PC-3 (cell line): Measurements from ENCODE around the gene CLPTM1L.

ENCODE experiments used
- CTCF ChIP-seq: fragments of 300-600 bp; sonication (generic); conservative IDR thresholded peaks from 2 replicates; pipeline ENCODE4 v1.5.1; 2017; ENCODE audit warnings: antibody characterized with exemption, low read depth, mild to moderate bottlenecking, low read length
- EZH2 ChIP-seq: fragments of 300-600 bp; sonication (generic); IDR thresholded peaks from one replicate; pipeline ENCODE4 v1.6.1; 2017; ENCODE audit warnings: antibody characterized with exemption, mild to moderate bottlenecking, low read length; ENCODE audit not compliant: unreplicated experiment

GRCh38 chr5:1272201-1272600 lies 72.7 kb downstream of the CLPTM1L start:
- TF ChIP-seq CTCF (no peak), EZH2 (no peak)
